Neuronal stem cell (in vitro differentiated cells): ENCODE measurements around the gene SRPX2. TPM values are rescaled to one million over a fixed set of nuclear protein-coding genes. Genes with fewer than 3 reads are reported as not detected.

Experiments used
- DNase-seq: peaks from one replicate; pipeline ENCODE4 v3.0.0-alpha.2; 2013; ENCODE audit warnings: low spot score
- H2AFZ ChIP-seq: one replicate; pipeline ENCODE4 v1.6.1; 2013; ENCODE audit warnings: mild to moderate bottlenecking, low read length, inconsistent platforms
- H2AK5ac ChIP-seq: 2 replicates; pipeline ENCODE4 v1.6.1; 2013; ENCODE audit warnings: low read depth, mild to moderate bottlenecking, inconsistent platforms, low read length, moderate library complexity, mixed read lengths
- H2BK120ac ChIP-seq: 2 replicates; pipeline ENCODE4 v1.6.1; 2013; ENCODE audit warnings: low read depth, mild to moderate bottlenecking, inconsistent platforms, low read length, moderate library complexity, mixed read lengths
- H2BK12ac ChIP-seq: one replicate; pipeline ENCODE4 v1.6.1; 2013; ENCODE audit warnings: low read length, inconsistent platforms
- H2BK15ac ChIP-seq: 2 replicates; pipeline ENCODE4 v1.6.1; 2013; ENCODE audit warnings: mild to moderate bottlenecking, low read length, inconsistent platforms, mixed read lengths
- H2BK5ac ChIP-seq: one replicate; pipeline ENCODE4 v1.6.1; 2013; ENCODE audit warnings: inconsistent platforms, mild to moderate bottlenecking, low read length, moderate library complexity
- H3K14ac ChIP-seq: one replicate; pipeline ENCODE4 v1.6.1; 2013; ENCODE audit warnings: low read length, inconsistent platforms
- H3K18ac ChIP-seq: 2 replicates; pipeline ENCODE4 v1.6.1; 2013; ENCODE audit warnings: low read length, inconsistent platforms
- H3K23ac ChIP-seq: 2 replicates; pipeline ENCODE4 v1.6.1; 2013; ENCODE audit warnings: low read depth, mild to moderate bottlenecking, mixed read lengths, low read length, inconsistent platforms; ENCODE audit not compliant: poor library complexity
- H3K27ac ChIP-seq: replicated peaks from 3 replicates; pipeline ENCODE4 v1.5.1; 2013; ENCODE audit warnings: low read length, inconsistent platforms
- H3K27me3 ChIP-seq, 3 experiments: 2 replicates each; pipeline ENCODE4 v1.6.1; 2013; ENCODE audit warnings: low read length in 3 of 3, mild to moderate bottlenecking in 2 of 3, inconsistent platforms in 1 of 3, low read depth in 1 of 3, mixed read lengths in 1 of 3, moderate library complexity in 1 of 3; ENCODE audit not compliant: control insufficient read depth in 3 of 3, insufficient read depth in 3 of 3
- H3K36me3 ChIP-seq, 2 donors: replicated peaks in 1 of 2; 2 replicates each; pipeline ENCODE4 v1.6.1; 2013; ENCODE audit warnings: low read length in 2 of 2; ENCODE audit not compliant: control insufficient read depth in 2 of 2, insufficient read depth in 2 of 2
- H3K4ac ChIP-seq: 2 replicates; pipeline ENCODE4 v1.6.1; 2013; ENCODE audit warnings: inconsistent platforms, mild to moderate bottlenecking, low read length, moderate library complexity
- H3K4me1 ChIP-seq, 2 donors: 1 replicate in 1 of 2; 2 replicates in 1 of 2; pipeline ENCODE4 v1.6.1; 2013; ENCODE audit warnings: low read length in 2 of 2, low read depth in 1 of 2; ENCODE audit not compliant: control insufficient read depth in 2 of 2, insufficient read depth in 1 of 2
- H3K4me2 ChIP-seq: one replicate; pipeline ENCODE4 v1.6.1; 2013; ENCODE audit warnings: mild to moderate bottlenecking, low read length, inconsistent platforms; ENCODE audit not compliant: insufficient read depth, poor library complexity, severe bottlenecking
- H3K4me3 ChIP-seq, 2 donors: 2 replicates each; pipeline ENCODE4 v1.5.1; 2013; ENCODE audit warnings: low read length in 2 of 2, mild to moderate bottlenecking in 2 of 2, inconsistent platforms in 1 of 2, moderate library complexity in 1 of 2
- H3K79me1 ChIP-seq: one replicate; pipeline ENCODE4 v1.6.1; 2013; ENCODE audit warnings: low read depth, mild to moderate bottlenecking, inconsistent platforms, low read length, moderate library complexity
- H3K9ac ChIP-seq: one replicate; pipeline ENCODE4 v1.6.1; 2013; ENCODE audit warnings: mild to moderate bottlenecking, low read depth, low read length, inconsistent platforms; ENCODE audit not compliant: poor library complexity
- H3K9me3 ChIP-seq, 2 donors: replicated peaks in 1 of 2; 2 replicates each; pipeline versions ENCODE3 to v1.6.1; 2013; ENCODE audit warnings: low read length in 2 of 2, mild to moderate bottlenecking in 2 of 2, inconsistent platforms in 1 of 2, low read depth in 1 of 2, mixed read lengths in 1 of 2, moderate library complexity in 1 of 2; ENCODE audit not compliant: control insufficient read depth in 2 of 2, insufficient read depth in 1 of 2
- H4K8ac ChIP-seq: one replicate; pipeline ENCODE4 v1.6.1; 2013; ENCODE audit warnings: low read depth, mild to moderate bottlenecking, inconsistent platforms, low read length, moderate library complexity
- H4K91ac ChIP-seq: one replicate; pipeline ENCODE4 v1.6.1; 2013; ENCODE audit warnings: low read length, low read depth, mild to moderate bottlenecking, inconsistent platforms; ENCODE audit not compliant: poor library complexity
- WGBS, 2 donors: extraction: QIAGEN DNeasy Blood & Tissue Kit; methylation state at CpG; one replicate each; pipeline ENCODE4 v1.1.7; 2013; ENCODE audit warnings: missing lambda C conversion rate in 2 of 2, mixed read lengths in 1 of 2; ENCODE audit not compliant: insufficient read length in 2 of 2, insufficient replicate concordance in 1 of 2; ENCODE audit errors: extremely low coverage in 2 of 2; 5-methylcytosine and 5-hydroxymethylcytosine counted together
- polyA plus RNA-seq, 2 experiments: library from polyadenylated mRNA; stranded (reverse); fragments of 200-250 nt; gene quantifications; one replicate each; pipeline ENCODE4 v1.2.3, GENCODE V29; 2013

Gene SRPX2, protein sequence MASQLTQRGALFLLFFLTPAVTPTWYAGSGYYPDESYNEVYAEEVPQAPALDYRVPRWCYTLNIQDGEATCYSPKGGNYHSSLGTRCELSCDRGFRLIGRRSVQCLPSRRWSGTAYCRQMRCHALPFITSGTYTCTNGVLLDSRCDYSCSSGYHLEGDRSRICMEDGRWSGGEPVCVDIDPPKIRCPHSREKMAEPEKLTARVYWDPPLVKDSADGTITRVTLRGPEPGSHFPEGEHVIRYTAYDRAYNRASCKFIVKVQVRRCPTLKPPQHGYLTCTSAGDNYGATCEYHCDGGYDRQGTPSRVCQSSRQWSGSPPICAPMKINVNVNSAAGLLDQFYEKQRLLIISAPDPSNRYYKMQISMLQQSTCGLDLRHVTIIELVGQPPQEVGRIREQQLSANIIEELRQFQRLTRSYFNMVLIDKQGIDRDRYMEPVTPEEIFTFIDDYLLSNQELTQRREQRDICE
- polyA plus RNA-seq (2013, experiment 1 of 2) = not detected
- polyA plus RNA-seq (2013, experiment 2 of 2) = not detected

DNA sequence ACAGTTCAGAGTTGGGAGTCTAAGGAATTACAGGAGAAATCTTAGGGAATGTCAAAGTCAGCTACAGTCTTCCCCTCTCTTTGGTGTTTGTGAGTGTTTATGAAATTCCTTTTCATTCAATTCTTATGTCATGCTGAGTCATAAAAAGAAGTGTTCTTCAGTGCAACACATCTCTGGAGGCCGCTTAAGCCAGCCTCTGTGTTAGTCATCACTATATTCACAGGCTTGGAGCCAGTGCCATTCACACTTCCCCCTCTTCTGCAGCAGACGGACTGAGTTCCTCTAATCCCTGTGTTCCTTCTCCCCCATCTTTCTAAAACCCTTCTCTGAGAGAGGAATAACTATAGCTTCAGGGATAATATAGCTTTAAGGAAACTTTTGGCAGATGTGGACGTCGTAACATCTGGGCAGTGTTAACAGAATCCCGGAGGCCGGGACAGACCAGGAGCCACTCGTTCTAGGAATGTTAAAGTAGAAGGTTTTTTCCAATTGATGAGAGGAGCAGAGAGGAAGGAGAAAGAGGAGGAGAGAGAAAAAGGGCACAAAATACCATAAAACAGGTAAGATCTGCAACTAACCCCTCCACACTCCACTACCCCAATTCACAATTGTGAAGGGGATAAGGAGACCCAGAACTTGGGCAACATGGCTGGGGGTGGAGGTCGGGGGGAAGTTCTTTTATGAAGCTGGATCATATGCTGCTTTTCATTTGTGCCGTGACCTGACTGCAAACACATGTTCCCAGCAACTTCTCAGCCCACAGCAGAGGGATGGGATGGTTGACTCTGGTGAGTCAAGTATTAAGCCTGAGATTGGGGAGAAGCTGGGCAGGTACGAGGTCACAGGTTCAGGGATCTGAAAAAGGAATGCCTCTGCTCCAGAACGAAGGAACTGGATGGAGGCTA, at the start of gene SRPX2:
TSS of gene SRPX2 (plus strand) at position 244 of the 905 bp plus-strand sequence. CDS start 2,124 bp downstream, outside the sequence.
- WGBS, 2 donors = no CpG with 5 or more reads among the region's 11 CpGs
- Histone ChIP-seq H2BK5ac (no peak within 1 kb of the TSS), H3K18ac (no peak within 1 kb of the TSS)

GRCh38 chrX:100596601-100597000, 47.4 kb upstream of the SRPX2 start:
- Histone ChIP-seq H2BK12ac (no peak overlapping the region), H2AFZ (no peak overlapping the region), H3K23ac (no peak overlapping the region), H2AK5ac (no peak overlapping the region), H3K4me1 (no peaks in the 10 kb centered on the region), H3K27me3 (peaks cover 0 to 3% (median 0%) of the 10 kb centered on the region in 3 experiments), H3K4ac (no peak overlapping the region), H3K9me3 (no peaks in the 10 kb centered on the region), H3K36me3 (no peaks in the 10 kb centered on the region), H3K4me3 (no peak overlapping the region), H2BK120ac (no peak overlapping the region), H3K14ac (no peak overlapping the region), H3K79me1 (no peaks in the 10 kb centered on the region), H2BK5ac (no peak overlapping the region), H3K27ac (no peak overlapping the region), H4K91ac (no peak overlapping the region), H4K8ac (no peak overlapping the region), H3K4me2 (no peak overlapping the region), H3K18ac (no peak overlapping the region), H3K9ac (no peak overlapping the region), H2BK15ac (no peak overlapping the region)
- no CpG with 5 or more reads among the region's 2 CpGs for WGBS, 2 donors
- no peak for DNase-seq

More for the DNA sequence above, at the start of gene SRPX2:
- Histone ChIP-seq H4K8ac (no peak within 1 kb of the TSS), H3K27me3 (peaks cover 0 to 10% (median 0%) of the 10 kb centered on the region in 3 experiments), H2BK120ac (no peak within 1 kb of the TSS), H2BK12ac (no peak within 1 kb of the TSS), H3K27ac (no peak within 1 kb of the TSS), H2AK5ac (no peak within 1 kb of the TSS), H3K79me1 (no peaks in the 10 kb centered on the region), H3K9me3 (no peaks in the 10 kb centered on the region), H3K9ac (no peak within 1 kb of the TSS), H3K4me3 (no peak within 1 kb of the TSS), H3K23ac (no peak within 1 kb of the TSS), H2AFZ (no peak within 1 kb of the TSS), H3K36me3 (no peaks in the 10 kb centered on the region), H4K91ac (no peak within 1 kb of the TSS), H2BK15ac (no peak within 1 kb of the TSS), H3K4me2 (no peak within 1 kb of the TSS), H3K4ac (no peak within 1 kb of the TSS), H3K14ac (no peak within 1 kb of the TSS), H3K4me1 (peaks cover 0 to 3% of the 10 kb centered on the region in 2 donors)
- DNase-seq = no peak

DNA sequence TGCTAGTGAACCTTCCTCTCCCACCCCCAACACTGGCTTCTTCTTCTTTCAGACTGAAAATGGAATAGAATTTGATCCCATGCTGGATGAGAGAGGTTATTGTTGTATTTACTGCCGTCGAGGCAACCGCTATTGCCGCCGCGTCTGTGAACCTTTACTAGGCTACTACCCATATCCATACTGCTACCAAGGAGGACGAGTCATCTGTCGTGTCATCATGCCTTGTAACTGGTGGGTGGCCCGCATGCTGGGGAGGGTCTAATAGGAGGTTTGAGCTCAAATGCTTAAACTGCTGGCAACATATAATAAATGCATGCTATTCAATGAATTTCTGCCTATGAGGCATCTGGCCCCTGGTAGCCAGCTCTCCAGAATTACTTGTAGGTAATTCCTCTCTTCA, 44.5 kb upstream of the SRPX2 start:
- no peak overlapping the region for H3K4me2 ChIP-seq
- H4K8ac ChIP-seq = no peak overlapping the region
- no CpG with 5 or more reads among the region's 9 CpGs for WGBS, 2 donors

DNA sequence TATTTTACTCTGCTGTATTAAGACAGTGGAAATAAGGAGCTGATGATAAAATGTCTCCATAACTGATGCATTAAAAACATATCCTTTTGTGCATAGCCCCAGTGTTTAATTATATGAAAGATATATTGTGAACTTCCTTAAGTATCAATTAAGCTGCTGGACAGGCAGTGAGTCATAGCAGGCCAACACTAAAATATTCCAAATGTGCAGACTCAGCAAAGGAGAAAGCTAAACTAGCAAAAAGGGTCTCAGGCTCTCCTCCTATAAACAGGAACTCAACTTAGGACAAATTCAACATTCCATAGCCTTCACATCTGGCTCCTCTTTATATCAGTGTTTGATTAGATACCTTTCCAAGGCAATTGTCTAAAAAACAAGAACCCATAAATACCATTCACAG, 43.7 kb upstream of the SRPX2 start:
- Histone ChIP-seq H3K9ac (no peak overlapping the region), H3K4me3 (no peak overlapping the region), H2BK5ac (no peak overlapping the region), H3K79me1 (no peaks in the 10 kb centered on the region), H2AFZ (no peak overlapping the region), H4K8ac (no peak overlapping the region), H3K4me2 (no peak overlapping the region), H3K27me3 (peaks cover 0 to 3% (median 0%) of the 10 kb centered on the region in 3 experiments), H4K91ac (no peak overlapping the region), H2BK15ac (no peak overlapping the region), H3K4me1 (no peaks in the 10 kb centered on the region), H3K9me3 (no peaks in the 10 kb centered on the region), H3K4ac (no peak overlapping the region), H2BK12ac (no peak overlapping the region), H3K14ac (no peak overlapping the region), H3K36me3 (no peaks in the 10 kb centered on the region), H3K27ac (no peak overlapping the region), H3K23ac (no peak overlapping the region), H3K18ac (no peak overlapping the region), H2BK120ac (no peak overlapping the region), H2AK5ac (no peak overlapping the region)
- no peak for DNase-seq

More for the DNA sequence above, 44.5 kb upstream of the SRPX2 start:
- no peak overlapping the region for H2BK12ac ChIP-seq
- H3K9ac ChIP-seq = no peak overlapping the region
- H3K27ac ChIP-seq = no peak overlapping the region
- no peak overlapping the region for H4K91ac ChIP-seq
- H3K4ac ChIP-seq = no peak overlapping the region
- no peak for DNase-seq
- no peaks in the 10 kb centered on the region for H3K36me3 ChIP-seq
- peaks cover 0 to 3% (median 0%) of the 10 kb centered on the region in 3 experiments for H3K27me3 ChIP-seq
- no peak overlapping the region for H2AK5ac ChIP-seq
- no peak overlapping the region for H3K18ac ChIP-seq
- no peaks in the 10 kb centered on the region for H3K4me1 ChIP-seq
- no peak overlapping the region for H2BK15ac ChIP-seq
- no peak overlapping the region for H3K4me3 ChIP-seq
- no peak overlapping the region for H2AFZ ChIP-seq
- no peak overlapping the region for H3K14ac ChIP-seq
- H2BK120ac ChIP-seq = no peak overlapping the region
- no peak overlapping the region for H2BK5ac ChIP-seq
- no peaks in the 10 kb centered on the region for H3K79me1 ChIP-seq
- H3K23ac ChIP-seq = no peak overlapping the region
- H3K9me3 ChIP-seq = no peaks in the 10 kb centered on the region
